Hepatocyte (in vitro differentiated cells): ENCODE results near the gene TEKT5. TPM values are rescaled to one million over a fixed set of nuclear protein-coding genes. Genes with fewer than 3 reads are reported as not detected.

Source experiments
- DNase-seq: peaks from one replicate; pipeline ENCODE4 v3.0.0-alpha.2; 2016; ENCODE audit warnings: low spot score
- H2AFZ ChIP-seq: fragments of 200-600 bp; sonication (generic); 2 replicates; pipeline ENCODE4 v1.6.0; 2016; ENCODE audit warnings: antibody characterized with exemption, mild to moderate bottlenecking
- H3K27ac ChIP-seq: fragments of 200-600 bp; sonication (generic); 2 replicates; pipeline ENCODE4 v1.5.1; 2016; ENCODE audit warnings: mild to moderate bottlenecking
- H3K27me3 ChIP-seq: fragments of 200-600 bp; sonication (generic); 2 replicates; pipeline ENCODE4 v1.6.1; 2016
- H3K36me3 ChIP-seq: fragments of 200-600 bp; sonication (generic); replicated peaks from 2 replicates; pipeline ENCODE4 v1.5.1; 2016; ENCODE audit warnings: low read depth; ENCODE audit not compliant: insufficient read depth
- H3K4me1 ChIP-seq: fragments of 200-600 bp; sonication (generic); 2 replicates; pipeline ENCODE4 v1.5.1; 2016; ENCODE audit warnings: mild to moderate bottlenecking, moderate library complexity; ENCODE audit not compliant: insufficient read depth
- H3K4me2 ChIP-seq: fragments of 200-600 bp; sonication (generic); 2 replicates; pipeline ENCODE4 v1.6.0; 2016
- H3K4me3 ChIP-seq: fragments of 200-600 bp; sonication (generic); 2 replicates; pipeline ENCODE4 v1.5.1; 2016; ENCODE audit warnings: mild to moderate bottlenecking
- H3K79me2 ChIP-seq: fragments of 200-600 bp; sonication (generic); 2 replicates; pipeline ENCODE4 v1.6.0; 2017; ENCODE audit warnings: mild to moderate bottlenecking
- H3K9me2 ChIP-seq: fragments of 200-600 bp; sonication (generic); replicated peaks from 2 replicates; pipeline ENCODE4 v1.6.0; 2017; ENCODE audit warnings: mild to moderate bottlenecking; ENCODE audit not compliant: insufficient read depth
- H3K9me3 ChIP-seq: fragments of 200-600 bp; sonication (generic); 2 replicates; pipeline ENCODE4 v1.5.1; 2016; ENCODE audit warnings: low read depth, mild to moderate bottlenecking
- H4K20me1 ChIP-seq: fragments of 200-600 bp; sonication (generic); 2 replicates; pipeline ENCODE4 v1.6.0; 2016; ENCODE audit warnings: mild to moderate bottlenecking; ENCODE audit not compliant: insufficient read depth, poor library complexity, severe bottlenecking
- EZH2 ChIP-seq: fragments of 200-600 bp; sonication (generic); IDR thresholded peaks from 2 replicates; pipeline ENCODE4 v1.6.1; 2016; ENCODE audit warnings: antibody characterized with exemption, mild to moderate bottlenecking, borderline replicate concordance
- EZH2phosphoT487 ChIP-seq: fragments of 200-600 bp; sonication (generic); IDR thresholded peaks from one replicate; pipeline ENCODE4 v1.6.1; 2018; ENCODE audit warnings: antibody characterized with exemption, mild to moderate bottlenecking, low read depth, moderate library complexity; ENCODE audit not compliant: unreplicated experiment, severe bottlenecking
- WGBS: methylation state at CpG from one replicate; pipeline ENCODE4 v1.1.6; 2016; ENCODE audit warnings: low lambda C conversion rate; ENCODE audit errors: missing lambda C conversion rate; 5-methylcytosine and 5-hydroxymethylcytosine counted together
- polyA plus RNA-seq: library from polyadenylated mRNA; unstranded; fragments of >200 nt; fragmentation: Nextera tagmentation; extraction: Ambion mirVana; gene quantifications from 2 replicates; pipeline ENCODE4 v1.2.1, GENCODE V29; 2016
- total RNA-seq: library from RNA; depleted of rRNA; stranded (reverse); fragments of >200 nt; gene quantifications from 2 replicates; pipeline ENCODE4 v1.2.3, GENCODE V29; 2014
- TF ChIP-seq, protein P1 (sequence below): fragments of 200-600 bp; sonication (generic); IDR thresholded peaks from 2 replicates; pipeline ENCODE4 v1.5.1; 2016; ENCODE audit warnings: antibody characterized with exemption, mild to moderate bottlenecking; ENCODE audit not compliant: poor library complexity

Gene TEKT5
- total and polyA plus RNA-seq, 2 experiments from 2014 or later, result not detected

DNA sequence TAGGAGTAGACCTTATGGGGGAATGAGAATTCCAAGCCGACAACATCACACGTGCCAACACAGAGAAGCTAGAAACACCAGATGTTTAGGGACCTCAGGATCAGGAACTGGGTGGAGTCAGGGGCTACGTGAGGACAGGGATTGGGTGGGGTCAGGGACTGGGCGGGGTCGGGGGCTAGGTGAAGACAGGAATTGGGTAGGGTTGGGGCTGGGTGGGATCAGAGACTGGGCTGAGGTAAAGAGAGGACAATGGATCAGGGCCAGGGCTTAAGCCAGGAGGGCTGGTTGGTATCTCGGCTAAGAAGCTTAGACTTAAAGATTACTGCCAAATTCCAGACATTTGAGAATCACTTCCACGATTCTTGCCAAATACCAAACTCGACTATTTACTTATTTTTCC, 11.6 kb downstream of the TEKT5 start:
- Histone ChIP-seq H3K79me2 (no peaks in the 10 kb centered on the region), H3K9me3 (no peaks in the 10 kb centered on the region), H3K27ac (no peak overlapping the region), H3K4me3 (no peak overlapping the region), H3K36me3 (no peaks in the 10 kb centered on the region), H3K4me2 (no peak overlapping the region), H3K4me1 (no peaks in the 10 kb centered on the region), H2AFZ (no peak overlapping the region), H4K20me1 (no peaks in the 10 kb centered on the region), H3K9me2 (no peaks in the 10 kb centered on the region), H3K27me3 (no peaks in the 10 kb centered on the region)
- no peak for DNase-seq
- TF ChIP-seq EZH2phosphoT487, result no peak
- TF ChIP-seq, protein P1, sequence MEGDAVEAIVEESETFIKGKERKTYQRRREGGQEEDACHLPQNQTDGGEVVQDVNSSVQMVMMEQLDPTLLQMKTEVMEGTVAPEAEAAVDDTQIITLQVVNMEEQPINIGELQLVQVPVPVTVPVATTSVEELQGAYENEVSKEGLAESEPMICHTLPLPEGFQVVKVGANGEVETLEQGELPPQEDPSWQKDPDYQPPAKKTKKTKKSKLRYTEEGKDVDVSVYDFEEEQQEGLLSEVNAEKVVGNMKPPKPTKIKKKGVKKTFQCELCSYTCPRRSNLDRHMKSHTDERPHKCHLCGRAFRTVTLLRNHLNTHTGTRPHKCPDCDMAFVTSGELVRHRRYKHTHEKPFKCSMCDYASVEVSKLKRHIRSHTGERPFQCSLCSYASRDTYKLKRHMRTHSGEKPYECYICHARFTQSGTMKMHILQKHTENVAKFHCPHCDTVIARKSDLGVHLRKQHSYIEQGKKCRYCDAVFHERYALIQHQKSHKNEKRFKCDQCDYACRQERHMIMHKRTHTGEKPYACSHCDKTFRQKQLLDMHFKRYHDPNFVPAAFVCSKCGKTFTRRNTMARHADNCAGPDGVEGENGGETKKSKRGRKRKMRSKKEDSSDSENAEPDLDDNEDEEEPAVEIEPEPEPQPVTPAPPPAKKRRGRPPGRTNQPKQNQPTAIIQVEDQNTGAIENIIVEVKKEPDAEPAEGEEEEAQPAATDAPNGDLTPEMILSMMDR, result no peak
- no peak for TF ChIP-seq EZH2
- 68% methylated on average over 8 of the region's 8 CpGs for WGBS

- Histone ChIP-seq H3K36me3 (no peaks in the 10 kb centered on the region), H4K20me1 (no peaks in the 10 kb centered on the region), H3K4me1 (no peaks in the 10 kb centered on the region), H2AFZ (no peak overlapping the region), H3K27ac (no peak overlapping the region), H3K27me3 (no peaks in the 10 kb centered on the region), H3K9me3 (no peaks in the 10 kb centered on the region), H3K9me2 (no peaks in the 10 kb centered on the region), H3K79me2 (no peaks in the 10 kb centered on the region), H3K4me3 (no peak overlapping the region), H3K4me2 (no peak overlapping the region)
- TF ChIP-seq EZH2phosphoT487 (no peak), EZH2 (no peak)
- TF ChIP-seq, protein P1, result no peak
- 96% methylated on average over 7 of the region's 7 CpGs for WGBS
- no peak for DNase-seq
Measured at GRCh38 chr16:10682604-10683003, 12.1 kb downstream of the TEKT5 start.

- 82% methylated on average over 29 of the region's 29 CpGs for WGBS
- Histone ChIP-seq H3K9me3 (no peaks in the 10 kb centered on the region), H3K27me3 (no peaks in the 10 kb centered on the region), H3K79me2 (no peaks in the 10 kb centered on the region), H3K4me3 (no peak overlapping the region), H3K27ac (no peak overlapping the region), H3K36me3 (no peaks in the 10 kb centered on the region), H3K4me1 (no peaks in the 10 kb centered on the region), H3K9me2 (no peaks in the 10 kb centered on the region), H3K4me2 (no peak overlapping the region), H2AFZ (no peak overlapping the region), H4K20me1 (no peaks in the 10 kb centered on the region)
- TF ChIP-seq EZH2 (no peak), EZH2phosphoT487 (no peak)
- TF ChIP-seq, protein P1, result no peak
- no peak for DNase-seq
Measured at GRCh38 chr16:10681310-10682308, 13.1 kb downstream of the TEKT5 start.
